ENCODE measurements around the gene TMEM183A. TPM values are rescaled to one million over a fixed set of nuclear protein-coding genes. Genes with fewer than 3 reads are reported as not detected.

Gene TMEM183A
- total and polyA plus RNA-seq, 10 of the 15 experiments (the other 5 are each of a cell fraction or from before 2014, with no cell fraction given), result 12.3 to 103 (median 66.3) TPM

DNA sequence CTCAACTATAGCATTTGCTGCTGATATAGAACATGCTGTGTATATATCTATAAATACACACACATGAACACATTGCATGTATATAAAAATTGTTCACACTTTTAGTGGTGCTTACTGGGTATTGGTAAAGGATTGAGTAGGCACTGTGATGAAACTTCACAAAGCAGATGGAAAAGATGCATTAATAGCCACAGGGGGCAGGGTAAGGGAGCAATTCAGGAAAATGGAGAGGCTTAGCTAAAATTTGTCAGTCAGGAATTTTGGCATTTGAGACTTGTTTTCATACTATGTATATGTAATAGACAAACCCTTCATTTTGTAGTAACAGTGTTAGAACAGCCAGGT lies 18.5 kb downstream of the TMEM183A start:
- H2AFZ ChIP-seq (ENCODE audit: control insufficient read depth, low read depth, low read length), result peak overlapping the region; percentile 93
- H3K4me3 ChIP-seq, result no peak overlapping the region
- DNase-seq (ENCODE audit: low read depth, low spot score) (no peak), ATAC-seq (no peak), FAIRE-seq (no peak)
- H3K9ac ChIP-seq (ENCODE audit: control insufficient read depth, insufficient read depth, low read length), result no peak overlapping the region
- H3K27ac ChIP-seq (ENCODE audit: control insufficient read depth, insufficient read depth), result no peak overlapping the region
- H4K20me1 ChIP-seq (ENCODE audit: control insufficient read depth, insufficient read depth), result no peaks in the 10 kb centered on the region
- peaks cover 2% of the 10 kb centered on the region; the same call in 1 of the 2 replicates for H3K79me2 ChIP-seq (ENCODE audit: control insufficient read depth, insufficient read depth, low read length)
- no TSS peak for BruUV-seq (replicated peaks)
- H3K4me1 ChIP-seq (ENCODE audit: control insufficient read depth, insufficient read depth, low read length), result no peaks in the 10 kb centered on the region; the same call in none of the 2 replicates
- H3K27me3 ChIP-seq (replicated peaks in 1 of 2; ENCODE audit: control insufficient read depth in 2 of 2, insufficient read depth in 2 of 2, low read length in 1 of 2), result no peaks in the 10 kb centered on the region; a peak in 2 of 4 replicates
- in situ Hi-C loops (cut with MboI), result no loop called here
- 0 out of 2 replicates have a peak, but pooled peaks have one; percentile 24 for TF ChIP-seq HDAC2 (IDR thresholded peaks at IDR 0.05)
- 0 out of 2 replicates have a peak, but pooled peaks have one; percentile 22 for TF ChIP-seq ZBED1 (IDR thresholded peaks at IDR 0.05; ENCODE audit: borderline replicate concordance)
- peak; percentile 56; the same call in 1 of the 2 replicates for TF ChIP-seq BMI1 (IDR thresholded peaks at IDR 0.05; ENCODE audit: borderline replicate concordance)
- TF ChIP-seq, protein P1, sequence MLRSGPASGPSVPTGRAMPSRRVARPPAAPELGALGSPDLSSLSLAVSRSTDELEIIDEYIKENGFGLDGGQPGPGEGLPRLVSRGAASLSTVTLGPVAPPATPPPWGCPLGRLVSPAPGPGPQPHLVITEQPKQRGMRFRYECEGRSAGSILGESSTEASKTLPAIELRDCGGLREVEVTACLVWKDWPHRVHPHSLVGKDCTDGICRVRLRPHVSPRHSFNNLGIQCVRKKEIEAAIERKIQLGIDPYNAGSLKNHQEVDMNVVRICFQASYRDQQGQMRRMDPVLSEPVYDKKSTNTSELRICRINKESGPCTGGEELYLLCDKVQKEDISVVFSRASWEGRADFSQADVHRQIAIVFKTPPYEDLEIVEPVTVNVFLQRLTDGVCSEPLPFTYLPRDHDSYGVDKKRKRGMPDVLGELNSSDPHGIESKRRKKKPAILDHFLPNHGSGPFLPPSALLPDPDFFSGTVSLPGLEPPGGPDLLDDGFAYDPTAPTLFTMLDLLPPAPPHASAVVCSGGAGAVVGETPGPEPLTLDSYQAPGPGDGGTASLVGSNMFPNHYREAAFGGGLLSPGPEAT (IDR thresholded peaks at IDR 0.05; ENCODE audit: low read depth), result 0 out of 2 replicates have a peak, but pooled peaks have one; percentile 0
- no peak for TF ChIP-seq CHD2 (IDR thresholded peaks at IDR 0.05; ENCODE audit: borderline replicate concordance, low read depth, low read length)
- TF ChIP-seq MYC (IDR thresholded peaks at IDR 0.05; ENCODE audit: insufficient read depth, insufficient read length, insufficient replicate concordance, low read length, severe bottlenecking), result no peak
- no peak overlapping the region for H3K4me2 ChIP-seq (ENCODE audit: control insufficient read depth, insufficient read depth)
- ChIA-PET POLR2A (interaction anchor here (0.5 to 3.0 kb wide), 3 partner anchors 18 to 128 kb away, joined by 3 to 21 read pairs (median 3); partner anchors contain the start of gene TMEM183A), RAD21 (ENCODE audit: unreplicated experiment) (interaction anchor here (1.0 to 1.2 kb wide), 3 partner anchors 10 to 245 kb away, joined by 3 to 7 read pairs (median 3); partner anchors contain the start of gene TMEM183A), SMC1A (ENCODE audit: uncharacterized antibody, unreplicated experiment) (interaction anchor here (0.7 kb wide), 1 partner anchor 9 kb away, joined by 3 read pairs; no protein-coding TSS in a partner anchor), CTCF (interaction anchor here (0.5 to 2.9 kb wide), 7 partner anchors 11 to 242 kb away, joined by 3 to 8 read pairs (median 4); partner anchors contain the start of gene TMEM183A)
- H3K9me3 ChIP-seq (replicated peaks; ENCODE audit: control insufficient read depth, insufficient read depth, low read length), result no peaks in the 10 kb centered on the region
- intact Hi-C loops (cut with micrococcal nuclease; ENCODE audit: unreplicated experiment), result no loop called here
- peaks cover 3 to 12% of the 10 kb centered on the region in 2 experiments for H3K36me3 ChIP-seq (ENCODE audit: control insufficient read depth in 2 of 2, insufficient read depth in 2 of 2, low read length in 1 of 2)

All from GM12878 (cell line).